Stimulated activated CD8-positive, alpha-beta memory T cell treated with anti-CD3 and anti-CD28 coated beads, Interleukin-7, amount 100 ng/mL, for 24 hours (primary cell): ENCODE data around the gene CASP4.
"Not testable (repeated sequence)": the region's sequence is repeated elsewhere in the genome, so short reads cannot be mapped to it uniquely, and the experiment has no call there.

ENCODE experiments used
- DNase-seq: peaks from one replicate; pipeline ENCODE4 v3.0.0-alpha.2; 2020; ENCODE audit warnings: low read depth

The CASP4 gene

GRCh38 chr11:104956528-104956927 is 11.8 kb downstream of the CASP4 start:
- no peak for DNase-seq

- no peak for DNase-seq
Observed at GRCh38 chr11:104946907-104947306, 21.5 kb downstream of the CASP4 start.

- DNase-seq: no peak
Observed at GRCh38 chr11:104944076-104944475, 24.3 kb downstream of the CASP4 start.

- no peak for DNase-seq
Observed at GRCh38 chr11:104943561-104943960, 24.8 kb downstream of the CASP4 start.

- DNase-seq: no peak
Observed at GRCh38 chr11:104934594-104934993, 33.8 kb downstream of the CASP4 start.

GRCh38 chr11:104934073-104934472 is 34.3 kb downstream of the CASP4 start:
- DNase-seq: not testable (repeated sequence)

- DNase-seq: no peak
Observed at GRCh38 chr11:104928811-104929210, 39.6 kb downstream of the CASP4 start.

- no peak for DNase-seq
Observed at GRCh38 chr11:104926771-104927611, 41.4 kb downstream of the CASP4 start.

GRCh38 chr11:104925850-104926249 is 42.5 kb downstream of the CASP4 start:
- DNase-seq: no peak

GRCh38 chr11:104918113-104918824 is 50.1 kb downstream of the CASP4 start:
- DNase-seq: no peak

GRCh38 chr11:104917271-104918112 is 50.9 kb downstream of the CASP4 start:
- no peak for DNase-seq

GRCh38 chr11:104916442-104916841 is 51.9 kb downstream of the CASP4 start:
- DNase-seq: no peak

GRCh38 chr11:104912102-104912501 is 56.3 kb downstream of the CASP4 start:
- DNase-seq: no peak

- DNase-seq: no peak
Observed at GRCh38 chr11:104908186-104908531, 60.2 kb downstream of the CASP4 start.

GRCh38 chr11:104907521-104908185 is 60.7 kb downstream of the CASP4 start:
- DNase-seq: no peak

- no peak for DNase-seq
Observed at GRCh38 chr11:104905271-104905670, 63.1 kb downstream of the CASP4 start.

- DNase-seq: no peak
Observed at GRCh38 chr11:104899226-104899625, 69.1 kb downstream of the CASP4 start.

GRCh38 chr11:104898685-104899013 is 69.7 kb downstream of the CASP4 start:
- DNase-seq: no peak

GRCh38 chr11:104897891-104898684 is 70.3 kb downstream of the CASP4 start, which contains the start of gene CASP12:
Gene CASP12 (minus strand): TSS chr11:104898460.
- DNase-seq: no peak

- DNase-seq: no peak
Observed at GRCh38 chr11:104895634-104896033, 72.7 kb downstream of the CASP4 start.

GRCh38 chr11:104893876-104894275 is 74.5 kb downstream of the CASP4 start:
- no peak for DNase-seq
